Endothelial cell of umbilical vein (primary cell): Measurements from ENCODE around the gene SLF2. TPM values are rescaled to one million over a fixed set of nuclear protein-coding genes. Genes with fewer than 3 reads are reported as not detected.

Experiments used
- BruUV-seq: library from RNA; stranded (reverse); fragments of 400-500 nt; replicated peaks from 2 replicates; lab custom pipeline; 2021; lab: Mats Ljungman, UMichigan
- CTCF ChIA-PET: fragments of 300-600, 350-600 bp; sonication (Branson Sonifier 250); formaldehyde crosslinking; loops from one replicate; lab custom pipeline; 2021; ENCODE audit warnings: antibody characterized with exemption, inconsistent platforms; lab: Charles Lee
- POLR2A ChIA-PET: fragments of 300-600, 350-600 bp; sonication (Branson Sonifier 250); formaldehyde crosslinking; loops from one replicate; lab custom pipeline; 2021; ENCODE audit warnings: antibody characterized with exemption, inconsistent platforms; lab: Charles Lee
- DNase-seq: peaks from one replicate; pipeline ENCODE4 v3.0.0-alpha.2; 2011; ENCODE audit warnings: low read depth, low spot score
- FAIRE-seq: peaks from 2 replicates; lab custom pipeline; 2011; peaks lifted over from hg19 to GRCh38; lab: Jason Lieb, UNC
- H2AFZ ChIP-seq: 2 replicates; pipeline ENCODE4 v1.6.0; 2012; ENCODE audit warnings: low read depth, low read length, control low read depth, inconsistent platforms
- H3K27ac ChIP-seq: 2 replicates; pipeline ENCODE4 v1.5.1; 2011; ENCODE audit warnings: low read depth, mild to moderate bottlenecking, control low read depth, low read length, moderate library complexity; ENCODE audit not compliant: insufficient read depth
- H3K27me3 ChIP-seq, 2 experiments: 2 replicates each; pipeline versions ENCODE4 v1.6.0 to v1.6.1; 2011; ENCODE audit warnings: low read length in 2 of 2, mixed read lengths in 1 of 2; ENCODE audit not compliant: control insufficient read depth in 2 of 2, insufficient read depth in 2 of 2
- H3K36me3 ChIP-seq, 2 experiments: 2 replicates in 1 of 2; 3 replicates in 1 of 2; pipeline ENCODE4 v1.5.1; 2011; ENCODE audit warnings: low read length in 2 of 2, mild to moderate bottlenecking in 1 of 2, moderate library complexity in 1 of 2; ENCODE audit not compliant: control insufficient read depth in 2 of 2, insufficient read depth in 2 of 2; ENCODE audit errors: extremely low read depth in 1 of 2
- H3K4me1 ChIP-seq: 3 replicates; pipeline ENCODE4 v1.5.1; 2011; ENCODE audit warnings: mild to moderate bottlenecking, low read length; ENCODE audit not compliant: control insufficient read depth, insufficient read depth; ENCODE audit errors: extremely low read depth
- H3K4me2 ChIP-seq: 2 replicates; pipeline ENCODE4 v1.6.1; 2011; ENCODE audit warnings: low read length, control low read depth, mixed read lengths; ENCODE audit not compliant: insufficient read depth
- H3K4me3 ChIP-seq, 3 experiments: fragments of 200-600 bp in 1 of 3; sonication (generic), shearing (Covaris generic) in 1 of 3; replicated peaks in 1 of 3; 2 replicates each; pipeline ENCODE4 v1.5.1; 2011 to 2016; ENCODE audit warnings: control low read depth in 3 of 3, low read length in 3 of 3, mild to moderate bottlenecking in 2 of 3, inconsistent platforms in 1 of 3, low read depth in 1 of 3, moderate library complexity in 1 of 3; ENCODE audit not compliant: insufficient read depth in 1 of 3
- H3K79me2 ChIP-seq: 2 replicates; pipeline ENCODE4 v1.6.0; 2012; ENCODE audit warnings: low read length, inconsistent platforms; ENCODE audit not compliant: control insufficient read depth, insufficient read depth
- H3K9ac ChIP-seq: replicated peaks from 2 replicates; pipeline ENCODE3; 2011; ENCODE audit warnings: low read length, control low read depth; ENCODE audit not compliant: insufficient read depth; ENCODE audit errors: extremely low read depth
- H3K9me1 ChIP-seq: replicated peaks from 3 replicates; pipeline ENCODE4 v1.6.0; 2011; ENCODE audit warnings: mild to moderate bottlenecking, low read length; ENCODE audit not compliant: control insufficient read depth, insufficient read depth; ENCODE audit errors: extremely low read depth
- H3K9me3 ChIP-seq: replicated peaks from 2 replicates; pipeline ENCODE4 v1.5.1; 2012; ENCODE audit warnings: low read length, inconsistent platforms; ENCODE audit not compliant: control insufficient read depth, insufficient read depth
- H4K20me1 ChIP-seq: replicated peaks from 2 replicates; pipeline ENCODE3; 2011; ENCODE audit warnings: mild to moderate bottlenecking, low read length; ENCODE audit not compliant: control insufficient read depth, insufficient read depth; ENCODE audit errors: extremely low read depth
- EZH2 ChIP-seq: IDR thresholded peaks from 2 replicates; pipeline ENCODE4 v1.6.1; 2012; ENCODE audit warnings: borderline replicate concordance, low read depth, mild to moderate bottlenecking, moderate library complexity, low read length, inconsistent platforms; ENCODE audit not compliant: severe bottlenecking
- FOS ChIP-seq: IDR thresholded peaks from 2 replicates; pipeline ENCODE4 v1.6.1; 2011; ENCODE audit warnings: mild to moderate bottlenecking, low read length, moderate library complexity, borderline replicate concordance; ENCODE audit not compliant: insufficient read depth
- GATA2 ChIP-seq: IDR thresholded peaks from 2 replicates; pipeline ENCODE4 v1.7.0; 2011; ENCODE audit warnings: low read depth, mild to moderate bottlenecking, moderate library complexity, mixed read lengths, low read length; ENCODE audit not compliant: insufficient read length, insufficient read depth
- MYC ChIP-seq: IDR thresholded peaks from one replicate; pipeline ENCODE4 v1.6.1; 2011; ENCODE audit warnings: mild to moderate bottlenecking, low read depth, low read length
- POLR2A ChIP-seq: IDR thresholded peaks from 2 replicates; pipeline ENCODE4 v1.6.1; 2012; ENCODE audit warnings: low read depth, mild to moderate bottlenecking, control low read depth, low read length
- POLR2AphosphoS5 ChIP-seq: IDR thresholded peaks from 2 replicates; pipeline ENCODE4 v1.6.1; 2012; ENCODE audit warnings: low read depth, mild to moderate bottlenecking, control low read depth, low read length, moderate library complexity; ENCODE audit not compliant: insufficient read depth
- dilution Hi-C: fragments of 300-500 bp; cut with MboI; formaldehyde crosslinking; loops from one replicate; pipeline ENCODE4 v1.15.0; 2019; ENCODE audit warnings: low sequenced_read_pairs; ENCODE audit not compliant: extremely low pct_ligation_motif_present
- intact Hi-C: fragments of 100-400 bp; cut with micrococcal nuclease; formaldehyde crosslinking; loops from one replicate; pipeline ENCODE4 v1.10.0; 2022
- polyA plus RNA-seq, 4 experiments: library from polyadenylated mRNA; depleted of rRNA in 3 of 4; stranded (reverse) in 3 of 4; unstranded in 1 of 4; fragments of >200 nt; gene quantifications; 2 replicates each; pipeline versions ENCODE4 v1.2.1 to v1.2.3, GENCODE V29; 2011 to 2012; ENCODE audit warnings: missing spikeins in 1 of 4
- total RNA-seq: library from RNA; stranded (reverse); gene quantifications from 2 replicates; pipeline ENCODE4 v1.2.3, GENCODE V29; 2021
- TF ChIP-seq, protein P1 (sequence below): IDR thresholded peaks from 2 replicates; pipeline ENCODE4 v1.6.1; 2011; ENCODE audit not compliant: insufficient read depth, insufficient read length
- TF ChIP-seq, protein P2 (sequence below), 2 donors: IDR thresholded peaks; 1 replicate in 1 of 2; 2 replicates in 1 of 2; pipeline ENCODE4 v1.5.1; 2011; ENCODE audit warnings: low read length in 2 of 2, mild to moderate bottlenecking in 2 of 2, moderate library complexity in 2 of 2, control low read depth in 1 of 2, inconsistent platforms in 1 of 2, low read depth in 1 of 2; ENCODE audit not compliant: insufficient read depth in 1 of 2; ENCODE audit errors: extremely low read depth in 1 of 2

The SLF2 gene
- total and polyA plus RNA-seq, 2 donors (not counting 3 experiments of a cell fraction or from before 2014, with no cell fraction given): 7.5 to 35.5 TPM

DNA sequence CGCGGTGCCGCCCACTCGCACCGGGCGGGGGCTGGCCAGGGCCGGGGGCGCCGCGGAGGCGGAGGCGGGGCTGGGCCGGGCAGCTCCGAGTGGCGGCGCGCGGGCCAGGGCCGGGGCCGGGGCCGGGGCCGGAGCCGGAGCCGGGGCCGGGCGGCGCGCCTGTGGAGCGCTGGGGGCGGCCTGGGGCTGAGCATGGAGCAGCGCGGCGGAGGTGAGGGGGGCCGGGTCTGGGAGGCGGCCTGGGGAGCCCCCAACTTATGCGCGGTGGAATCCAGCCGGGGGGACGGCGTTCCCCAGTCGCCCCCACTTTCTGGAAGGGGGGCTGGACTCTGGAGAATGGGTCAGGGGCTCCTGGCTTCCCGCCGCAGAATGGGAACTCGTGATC, 87.0 kb downstream of the SLF2 start, which contains the start of gene LZTS2:
Gene LZTS2 (plus strand): TSS at position 67 of the 385 bp plus-strand sequence. CDS start 2,731 bp downstream, outside the sequence.
- intact Hi-C loops: loop anchor here (2.0 kb wide), 1 partner anchor 61 kb away; the partner anchor contains the start of gene KAZALD1
- no peak for TF ChIP-seq POLR2A
- TF ChIP-seq EZH2: no peak
- TF ChIP-seq GATA2: no peak
- Histone ChIP-seq H3K9me1 (no peaks in the 10 kb centered on the region), H3K9ac (peak within 1 kb of the TSS; percentile 94), H4K20me1 (no peaks in the 10 kb centered on the region), H3K4me3 (peak within 1 kb of the TSS; percentile 77 to 85 (median 79)), H3K79me2 (peaks cover 34% of the 10 kb centered on the region), H3K4me1 (peaks cover 33% of the 10 kb centered on the region), H3K36me3 (peaks cover 5 to 18% of the 10 kb centered on the region in 2 experiments), H3K27ac (peak within 1 kb of the TSS; percentile 86), H2AFZ (peak within 1 kb of the TSS; percentile 61), H3K27me3 (no peaks in the 10 kb centered on the region), H3K9me3 (no peaks in the 10 kb centered on the region), H3K4me2 (peak within 1 kb of the TSS; percentile 59)
- BruUV-seq: no TSS peak
- POLR2A ChIA-PET: interaction anchor here (1.0 kb wide), 1 partner anchor 12 kb away, joined by 3 read pairs; no protein-coding TSS in a partner anchor
- dilution Hi-C loops: no loop called here
- DNase-seq (no peak), FAIRE-seq (no peak)
- CTCF ChIA-PET: interaction anchor here (1.3 to 12.6 kb wide), 4 partner anchors 10 to 28 kb away, joined by 6 to 254 read pairs (median 16); no protein-coding TSS in a partner anchor

DNA sequence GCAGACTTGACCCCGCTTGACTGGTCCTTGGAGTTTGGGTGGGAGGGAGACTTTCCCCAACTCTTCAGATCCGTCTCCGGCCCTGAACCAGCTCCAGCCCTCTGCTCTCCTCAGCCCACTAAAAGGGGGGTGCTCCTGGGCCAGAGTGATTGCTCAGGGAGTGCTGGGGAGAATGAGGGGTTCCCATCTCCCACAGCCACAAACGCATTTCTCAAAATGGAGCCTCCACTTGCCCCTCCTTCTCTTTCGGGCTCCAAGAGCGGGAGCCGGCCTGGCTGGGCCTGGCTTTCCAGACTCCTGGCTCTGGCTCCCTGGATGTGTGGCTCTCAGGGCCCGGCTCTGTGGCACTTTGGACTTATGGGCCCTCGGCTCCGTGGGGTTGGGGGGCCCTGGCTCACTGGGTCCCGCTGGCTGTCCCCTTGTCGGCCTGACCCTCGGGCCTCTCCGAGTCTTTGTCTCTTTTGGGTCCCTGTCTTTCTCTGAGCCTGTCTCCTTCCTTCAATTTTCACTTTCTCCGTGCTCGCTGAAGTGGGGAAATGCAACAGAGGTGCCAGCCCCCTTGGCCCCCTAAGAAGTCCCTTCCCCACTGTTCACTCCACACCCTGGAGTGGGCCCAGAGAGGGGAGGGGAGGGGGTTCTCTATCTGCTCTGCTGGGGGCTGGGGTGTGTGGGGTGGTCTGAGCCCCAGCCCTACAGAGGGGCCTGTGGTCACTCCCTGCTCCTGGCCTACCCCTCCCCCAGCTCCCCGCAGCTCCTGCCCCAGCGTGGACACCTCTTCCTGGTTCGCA, 87.6 kb downstream of the SLF2 start:
- TF ChIP-seq FOS (no peak), EZH2 (no peak), POLR2A (no peak), MYC (no peak), POLR2AphosphoS5 (no peak)
- TF ChIP-seq, protein P1, sequence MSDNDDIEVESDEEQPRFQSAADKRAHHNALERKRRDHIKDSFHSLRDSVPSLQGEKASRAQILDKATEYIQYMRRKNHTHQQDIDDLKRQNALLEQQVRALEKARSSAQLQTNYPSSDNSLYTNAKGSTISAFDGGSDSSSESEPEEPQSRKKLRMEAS: no peak
- TF ChIP-seq, protein P2, sequence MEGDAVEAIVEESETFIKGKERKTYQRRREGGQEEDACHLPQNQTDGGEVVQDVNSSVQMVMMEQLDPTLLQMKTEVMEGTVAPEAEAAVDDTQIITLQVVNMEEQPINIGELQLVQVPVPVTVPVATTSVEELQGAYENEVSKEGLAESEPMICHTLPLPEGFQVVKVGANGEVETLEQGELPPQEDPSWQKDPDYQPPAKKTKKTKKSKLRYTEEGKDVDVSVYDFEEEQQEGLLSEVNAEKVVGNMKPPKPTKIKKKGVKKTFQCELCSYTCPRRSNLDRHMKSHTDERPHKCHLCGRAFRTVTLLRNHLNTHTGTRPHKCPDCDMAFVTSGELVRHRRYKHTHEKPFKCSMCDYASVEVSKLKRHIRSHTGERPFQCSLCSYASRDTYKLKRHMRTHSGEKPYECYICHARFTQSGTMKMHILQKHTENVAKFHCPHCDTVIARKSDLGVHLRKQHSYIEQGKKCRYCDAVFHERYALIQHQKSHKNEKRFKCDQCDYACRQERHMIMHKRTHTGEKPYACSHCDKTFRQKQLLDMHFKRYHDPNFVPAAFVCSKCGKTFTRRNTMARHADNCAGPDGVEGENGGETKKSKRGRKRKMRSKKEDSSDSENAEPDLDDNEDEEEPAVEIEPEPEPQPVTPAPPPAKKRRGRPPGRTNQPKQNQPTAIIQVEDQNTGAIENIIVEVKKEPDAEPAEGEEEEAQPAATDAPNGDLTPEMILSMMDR (IDR thresholded peaks at IDR 0.05; ENCODE audit: extremely low read depth in 1 of 2, insufficient read depth in 1 of 2, low read depth in 1 of 2, low read length in 2 of 2): no peak
- H3K9ac ChIP-seq: peak overlapping the region; percentile 94
- peak overlapping the region; percentile 83 for H3K27ac ChIP-seq
- H3K36me3 ChIP-seq: peaks cover 9 to 20% of the 10 kb centered on the region in 2 experiments
- intact Hi-C loops (no loop called here), dilution Hi-C loops (no loop called here)
- H4K20me1 ChIP-seq: no peaks in the 10 kb centered on the region
- peak overlapping the region; percentile 59 for H3K4me2 ChIP-seq
- DNase-seq (peak; percentile 38), FAIRE-seq (peak; percentile 46)
- H3K79me2 ChIP-seq: peaks cover 34% of the 10 kb centered on the region
- H3K4me3 ChIP-seq: peak overlapping the region; percentile 77 to 85 (median 79)
- POLR2A ChIA-PET: interaction anchor here (0.5 to 1.0 kb wide), 2 partner anchors 11 to 18 kb away, joined by 3 read pairs; no protein-coding TSS in a partner anchor
- CTCF ChIA-PET: interaction anchor here (1.3 to 12.6 kb wide), 5 partner anchors 9 to 28 kb away, joined by 6 to 254 read pairs (median 18); no protein-coding TSS in a partner anchor
- H2AFZ ChIP-seq: peak overlapping the region; percentile 61
- no TSS peak for BruUV-seq
- no peaks in the 10 kb centered on the region for H3K9me1 ChIP-seq
- H3K4me1 ChIP-seq: peaks cover 33% of the 10 kb centered on the region
- H3K27me3 ChIP-seq: no peaks in the 10 kb centered on the region
- no peaks in the 10 kb centered on the region for H3K9me3 ChIP-seq
